D721Med (cell line): ENCODE data around the gene CYP2W1.

ENCODE experiments used
- DNase-seq: peaks from one replicate; pipeline ENCODE4 v3.0.0; 2011; ENCODE audit warnings: low spot score; ENCODE audit not compliant: insufficient read length
- FAIRE-seq: peaks from 2 replicates; lab custom pipeline; 2011; peaks lifted over from hg19 to GRCh38; lab: Jason Lieb, UNC
- TF ChIP-seq, protein P1 (sequence below): IDR thresholded peaks from 2 replicates; pipeline ENCODE4 v1.5.1; 2012; ENCODE audit warnings: mild to moderate bottlenecking, control low read depth; ENCODE audit not compliant: insufficient read depth; ENCODE audit errors: missing control alignments

The CYP2W1 gene

GRCh38 chr7:946256-946996, 36.6 kb upstream of the CYP2W1 start:
- FAIRE-seq (no peak), DNase-seq (no peak)
- TF ChIP-seq, protein P1, sequence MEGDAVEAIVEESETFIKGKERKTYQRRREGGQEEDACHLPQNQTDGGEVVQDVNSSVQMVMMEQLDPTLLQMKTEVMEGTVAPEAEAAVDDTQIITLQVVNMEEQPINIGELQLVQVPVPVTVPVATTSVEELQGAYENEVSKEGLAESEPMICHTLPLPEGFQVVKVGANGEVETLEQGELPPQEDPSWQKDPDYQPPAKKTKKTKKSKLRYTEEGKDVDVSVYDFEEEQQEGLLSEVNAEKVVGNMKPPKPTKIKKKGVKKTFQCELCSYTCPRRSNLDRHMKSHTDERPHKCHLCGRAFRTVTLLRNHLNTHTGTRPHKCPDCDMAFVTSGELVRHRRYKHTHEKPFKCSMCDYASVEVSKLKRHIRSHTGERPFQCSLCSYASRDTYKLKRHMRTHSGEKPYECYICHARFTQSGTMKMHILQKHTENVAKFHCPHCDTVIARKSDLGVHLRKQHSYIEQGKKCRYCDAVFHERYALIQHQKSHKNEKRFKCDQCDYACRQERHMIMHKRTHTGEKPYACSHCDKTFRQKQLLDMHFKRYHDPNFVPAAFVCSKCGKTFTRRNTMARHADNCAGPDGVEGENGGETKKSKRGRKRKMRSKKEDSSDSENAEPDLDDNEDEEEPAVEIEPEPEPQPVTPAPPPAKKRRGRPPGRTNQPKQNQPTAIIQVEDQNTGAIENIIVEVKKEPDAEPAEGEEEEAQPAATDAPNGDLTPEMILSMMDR, result no peak

- no peak for FAIRE-seq
- no peak for DNase-seq
- TF ChIP-seq, protein P1, result no peak
Measured at GRCh38 chr7:947391-948210, 35.4 kb upstream of the CYP2W1 start.

DNA sequence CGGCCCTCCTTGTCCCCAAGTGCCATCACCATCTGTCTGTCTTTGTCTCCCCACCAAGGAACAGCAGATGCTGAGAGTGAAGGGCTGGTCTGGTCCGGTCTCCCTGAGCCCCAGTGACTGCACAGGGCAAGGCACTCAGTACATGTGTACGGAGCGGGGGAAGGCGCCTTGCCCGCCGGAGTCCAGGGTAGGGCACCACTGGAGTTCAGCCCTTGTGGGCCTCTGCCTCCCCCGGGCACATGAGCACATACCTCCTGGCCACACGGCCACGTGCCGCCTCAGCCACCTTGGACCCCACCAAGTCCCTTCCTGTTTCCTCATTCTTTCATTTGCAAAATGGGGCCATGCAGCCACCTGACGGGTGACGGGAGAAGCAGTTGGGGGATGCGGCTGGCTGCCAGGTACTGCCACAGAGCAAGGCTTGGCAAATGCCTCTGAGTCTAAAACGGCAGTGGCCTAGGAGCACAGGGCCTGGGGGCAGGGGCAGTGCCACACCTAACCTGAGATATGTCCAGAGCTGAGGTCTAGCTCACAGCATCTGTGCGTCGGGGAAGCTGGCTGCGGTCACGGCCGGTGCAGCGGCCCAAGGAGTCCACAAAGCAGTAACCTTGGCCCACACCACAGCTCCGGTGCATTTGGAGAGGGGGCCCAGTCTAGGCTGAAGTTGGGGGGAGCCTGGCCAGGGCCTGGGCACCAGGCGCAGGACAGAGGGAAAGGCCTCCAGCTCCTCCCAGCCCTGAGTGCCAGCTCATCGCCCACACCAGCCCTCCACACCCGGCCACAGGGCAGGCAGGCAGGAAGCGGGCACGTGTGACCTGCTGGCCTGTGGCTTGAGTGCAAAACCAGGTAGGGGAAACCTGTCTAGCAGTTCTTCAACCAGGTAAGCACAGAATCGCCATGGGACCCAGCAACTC, 33.7 kb upstream of the CYP2W1 start:
- FAIRE-seq, result no peak
- TF ChIP-seq, protein P1, result no peak
- DNase-seq, result no peak

DNA sequence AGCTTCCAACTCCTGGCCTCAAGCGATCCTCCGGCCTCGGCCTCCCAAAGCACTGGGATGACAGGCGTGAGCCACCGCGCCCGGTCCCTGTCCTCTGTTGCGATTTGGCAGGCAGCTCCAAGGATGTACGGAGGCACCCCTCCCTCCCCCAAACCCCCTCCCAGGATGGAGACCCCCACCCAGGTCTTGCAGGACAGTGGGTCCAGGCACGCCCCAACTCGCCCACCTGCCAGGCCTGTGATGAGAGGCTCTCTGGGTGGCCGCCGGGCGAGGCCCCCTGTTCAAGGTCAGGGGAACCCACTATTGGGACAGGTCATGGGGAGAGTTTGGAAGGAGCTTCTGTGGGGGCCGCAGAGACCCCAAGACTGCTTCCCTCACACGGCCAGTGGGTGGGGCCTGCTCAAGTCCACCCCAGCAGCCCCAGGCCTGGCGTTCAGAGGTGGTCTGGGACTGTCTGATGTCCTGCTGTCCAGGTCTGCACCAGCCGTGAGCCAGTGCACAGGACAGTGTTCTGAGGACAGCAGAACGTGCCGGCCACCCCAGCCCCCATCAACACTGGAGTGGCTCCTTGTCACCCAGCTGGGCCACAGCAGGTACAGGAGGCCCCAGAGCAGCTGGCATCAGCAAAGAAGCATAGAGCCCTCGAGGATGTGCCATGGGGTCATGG, 31.0 kb upstream of the CYP2W1 start:
- FAIRE-seq (no peak), DNase-seq (no peak)

GRCh38 chr7:952548-953441, 30.2 kb upstream of the CYP2W1 start:
- DNase-seq, result no peak
- FAIRE-seq, result no peak
- TF ChIP-seq, protein P1, result no peak

More for the DNA sequence above, 31.0 kb upstream of the CYP2W1 start:
- TF ChIP-seq, protein P1, result no peak
